DOHH2 (cell line): Measurements from ENCODE around the gene PRKAR2A.

Experiments
- H3F3A ChIP-seq: fragments of 200-600 bp; sonication (generic), shearing (Covaris generic); 2 replicates; pipeline ENCODE4 v1.6.0; 2016; ENCODE audit warnings: antibody characterized with exemption, mild to moderate bottlenecking; ENCODE audit not compliant: control insufficient read depth, insufficient read depth
- H3K27ac ChIP-seq: fragments of 200-600 bp; sonication (generic); 2 replicates; pipeline ENCODE4 v1.5.1; 2014; ENCODE audit warnings: low read depth, mild to moderate bottlenecking, low read length, moderate library complexity
- H3K27me3 ChIP-seq: fragments of 200-600 bp; sonication (generic); 2 replicates; pipeline ENCODE4 v1.6.1; 2014; ENCODE audit warnings: mild to moderate bottlenecking, low read length, mixed read lengths; ENCODE audit not compliant: control insufficient read depth
- H3K36me3 ChIP-seq: fragments of 200-600 bp; sonication (generic); 2 replicates; pipeline ENCODE4 v1.6.1; 2014; ENCODE audit warnings: mild to moderate bottlenecking, low read length, moderate library complexity, mixed read lengths; ENCODE audit not compliant: control insufficient read depth
- H3K4me1 ChIP-seq: fragments of 200-600 bp; sonication (generic); 2 replicates; pipeline ENCODE4 v1.6.1; 2014; ENCODE audit warnings: mild to moderate bottlenecking, low read length, mixed read lengths; ENCODE audit not compliant: control insufficient read depth
- H3K4me2 ChIP-seq: fragments of 200-600 bp; sonication (generic); 2 replicates; pipeline ENCODE4 v1.6.0; 2014; ENCODE audit warnings: mild to moderate bottlenecking, low read length, moderate library complexity
- H3K4me3 ChIP-seq: fragments of 200-600 bp; sonication (generic); 2 replicates; pipeline ENCODE4 v1.5.1; 2014; ENCODE audit warnings: mild to moderate bottlenecking, low read length, mixed read lengths
- H3K79me2 ChIP-seq: fragments of 200-600 bp; sonication (generic); 2 replicates; pipeline ENCODE4 v1.6.1; 2014; ENCODE audit warnings: mild to moderate bottlenecking, low read length, mixed read lengths; ENCODE audit not compliant: control insufficient read depth
- H3K9me2 ChIP-seq: fragments of 200-600 bp; sonication (generic); replicated peaks from 2 replicates; pipeline ENCODE4 v1.6.1; 2014; ENCODE audit warnings: mild to moderate bottlenecking, low read length, mixed read lengths; ENCODE audit not compliant: control insufficient read depth
- H3K9me3 ChIP-seq: fragments of 200-600 bp; sonication (generic); 2 replicates; pipeline ENCODE4 v1.6.1; 2014; ENCODE audit warnings: antibody characterized with exemption, low read length, mixed read lengths; ENCODE audit not compliant: control insufficient read depth, insufficient read depth
- H4K20me1 ChIP-seq: fragments of 200-600 bp; sonication (generic); 2 replicates; pipeline ENCODE4 v1.6.0; 2014; ENCODE audit warnings: low read depth, mild to moderate bottlenecking, antibody characterized with exemption, low read length, moderate library complexity; ENCODE audit not compliant: control insufficient read depth, insufficient read depth
- CTCF ChIP-seq: fragments of 200-600 bp; sonication (generic); IDR thresholded peaks from one replicate; pipeline ENCODE4 v1.5.1; 2014; ENCODE audit warnings: antibody characterized with exemption, mild to moderate bottlenecking, low read depth, low read length; ENCODE audit not compliant: poor library complexity, severe bottlenecking
- EZH2phosphoT487 ChIP-seq: fragments of 200-600 bp; sonication (generic); IDR thresholded peaks from 2 replicates; pipeline ENCODE4 v1.6.1; 2017; ENCODE audit warnings: borderline replicate concordance, mild to moderate bottlenecking, antibody characterized with exemption, low read length, moderate library complexity, mixed read lengths

The PRKAR2A gene

GRCh38 chr3:48879994-48880377 is 32.3 kb upstream of the PRKAR2A start:
- no peaks in the 10 kb centered on the region for H3K9me2 ChIP-seq
- H3K27me3 ChIP-seq, result no peaks in the 10 kb centered on the region
- no peak overlapping the region for H3K4me3 ChIP-seq
- no peaks in the 10 kb centered on the region; the same call in 1 of the 2 replicates for H3F3A ChIP-seq
- no peaks in the 10 kb centered on the region for H3K36me3 ChIP-seq
- no peaks in the 10 kb centered on the region for H3K4me1 ChIP-seq
- H4K20me1 ChIP-seq, result no peaks in the 10 kb centered on the region
- no peak overlapping the region for H3K27ac ChIP-seq
- no peak for TF ChIP-seq EZH2phosphoT487
- no peak for TF ChIP-seq CTCF
- H3K9me3 ChIP-seq, result no peaks in the 10 kb centered on the region
- H3K4me2 ChIP-seq, result no peak overlapping the region
- H3K79me2 ChIP-seq, result no peaks in the 10 kb centered on the region

DNA sequence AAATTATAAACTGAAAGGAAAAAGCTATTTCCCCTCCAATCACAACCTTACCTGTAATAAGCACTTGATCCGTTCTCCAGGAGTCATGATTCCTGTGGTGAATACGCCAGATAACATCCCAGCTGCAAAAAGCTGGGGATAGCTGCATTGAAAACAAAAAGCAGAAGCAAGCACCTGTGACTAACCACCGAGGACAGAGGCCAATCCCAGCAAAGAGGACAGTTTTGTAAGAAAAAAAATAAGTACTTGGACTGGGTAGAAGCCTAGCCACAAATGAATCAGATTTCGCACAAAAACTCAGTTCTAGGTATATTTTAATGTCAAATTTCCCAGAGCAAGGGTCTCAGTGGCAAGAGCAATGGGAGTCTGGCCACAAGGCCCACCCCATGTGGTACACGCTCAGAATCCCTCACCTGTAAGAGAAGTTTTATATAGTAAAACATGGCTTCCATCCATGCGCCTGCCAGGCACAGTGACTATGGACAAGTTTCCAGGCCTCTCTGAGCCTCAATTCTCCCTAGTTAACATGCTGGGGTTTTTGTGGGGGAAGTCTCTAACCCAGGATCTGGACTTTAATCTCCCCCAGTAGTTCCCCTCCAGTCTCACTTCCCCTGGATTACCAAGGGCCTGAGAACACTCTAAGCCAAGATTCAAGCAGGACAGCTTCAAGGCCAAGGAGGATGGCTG is 31.8 kb upstream of the PRKAR2A start:
- no peak overlapping the region for H3K4me3 ChIP-seq
- no peaks in the 10 kb centered on the region for H3K36me3 ChIP-seq
- H3K79me2 ChIP-seq, result no peaks in the 10 kb centered on the region
- H3K4me1 ChIP-seq, result no peaks in the 10 kb centered on the region
- H3K9me2 ChIP-seq, result no peaks in the 10 kb centered on the region
- no peaks in the 10 kb centered on the region for H3K9me3 ChIP-seq
- no peak overlapping the region for H3K4me2 ChIP-seq
- H3K27ac ChIP-seq, result no peak overlapping the region
- H3K27me3 ChIP-seq, result no peaks in the 10 kb centered on the region
- TF ChIP-seq CTCF, result no peak
- no peak for TF ChIP-seq EZH2phosphoT487
- no peaks in the 10 kb centered on the region for H4K20me1 ChIP-seq
- H3F3A ChIP-seq, result no peaks in the 10 kb centered on the region; the same call in 1 of the 2 replicates

GRCh38 chr3:48877671-48878070 is 30.0 kb upstream of the PRKAR2A start:
- Histone ChIP-seq H3K79me2 (no peaks in the 10 kb centered on the region), H3K27me3 (no peaks in the 10 kb centered on the region), H3K9me3 (no peaks in the 10 kb centered on the region), H3K4me1 (no peaks in the 10 kb centered on the region), H3K27ac (no peak overlapping the region), H3K36me3 (no peaks in the 10 kb centered on the region), H3K9me2 (no peaks in the 10 kb centered on the region), H3F3A (no peaks in the 10 kb centered on the region; the same call in 1 of the 2 replicates), H4K20me1 (no peaks in the 10 kb centered on the region), H3K4me3 (no peak overlapping the region), H3K4me2 (no peak overlapping the region)
- TF ChIP-seq EZH2phosphoT487 (no peak), CTCF (no peak)
